Karpas-422 (cell line): ENCODE data around the gene B3GAT1. TPM values are rescaled to one million over a fixed set of nuclear protein-coding genes. Genes with fewer than 3 reads are reported as not detected.
"Not testable (repeated sequence)": the region's sequence is repeated elsewhere in the genome, so short reads cannot be mapped to it uniquely, and the experiment has no call there.

Experiments
- DNase-seq: peaks from one replicate; pipeline ENCODE4 v3.0.0-alpha.2; 2015
- H2AFZ ChIP-seq: fragments of 200-600 bp; sonication (generic); 2 replicates; pipeline ENCODE4 v1.6.1; 2014; ENCODE audit warnings: antibody characterized with exemption, low read length, mixed read lengths
- H3K27ac ChIP-seq: fragments of 200-600 bp; sonication (generic); 2 replicates; pipeline ENCODE4 v1.5.1; 2014; ENCODE audit warnings: mild to moderate bottlenecking, low read length, moderate library complexity
- H3K27me3 ChIP-seq: fragments of 200-600 bp; sonication (generic); 2 replicates; pipeline ENCODE4 v1.6.1; 2014; ENCODE audit warnings: low read length, mixed read lengths
- H3K36me3 ChIP-seq: fragments of 200-600 bp; sonication (generic); 2 replicates; pipeline ENCODE4 v1.6.1; 2014; ENCODE audit warnings: low read length, mixed read lengths; ENCODE audit not compliant: insufficient read depth
- H3K4me1 ChIP-seq: fragments of 200-600 bp; sonication (generic); 2 replicates; pipeline ENCODE4 v1.6.1; 2014; ENCODE audit warnings: mild to moderate bottlenecking, low read length, mixed read lengths
- H3K4me2 ChIP-seq: fragments of 200-600 bp; sonication (generic); 2 replicates; pipeline ENCODE4 v1.6.1; 2014; ENCODE audit warnings: low read length, low read depth, mild to moderate bottlenecking; ENCODE audit not compliant: poor library complexity, severe bottlenecking
- H3K4me3 ChIP-seq: fragments of 200-600 bp; sonication (generic); 2 replicates; pipeline ENCODE4 v1.5.1; 2014; ENCODE audit warnings: mild to moderate bottlenecking, antibody characterized with exemption, low read length, mixed read lengths
- H3K79me2 ChIP-seq: fragments of 200-600 bp; sonication (generic); 2 replicates; pipeline ENCODE4 v1.6.1; 2014; ENCODE audit warnings: mild to moderate bottlenecking, low read length, mixed read lengths
- H3K9ac ChIP-seq: fragments of 200-600 bp; sonication (generic); 2 replicates; pipeline ENCODE4 v1.6.0; 2014; ENCODE audit warnings: low read length
- H3K9me2 ChIP-seq: fragments of 200-600 bp; sonication (generic), shearing (Covaris generic); replicated peaks from 2 replicates; pipeline ENCODE4 v1.6.0; 2014; ENCODE audit warnings: mild to moderate bottlenecking, low read length, moderate library complexity; ENCODE audit not compliant: insufficient read depth
- H3K9me3 ChIP-seq: fragments of 300-700, 200-600 bp; sonication (generic); 2 replicates; pipeline ENCODE4 v1.6.1; 2014; ENCODE audit warnings: low read length, mixed read lengths
- H4K20me1 ChIP-seq: fragments of 200-600 bp; sonication (generic); 2 replicates; pipeline ENCODE4 v1.6.1; 2014; ENCODE audit warnings: mild to moderate bottlenecking, antibody characterized with exemption, low read length, low read depth; ENCODE audit not compliant: insufficient read depth
- total RNA-seq: library from RNA; depleted of rRNA; stranded (reverse); fragments of >200 nt; shearing (Covaris generic); gene quantifications from 2 replicates; pipeline ENCODE4 v1.2.3, GENCODE V29; 2014; ENCODE audit warnings: low replicate concordance

B3GAT1 gene
- total RNA-seq, 1 experiment from 2014 or later = not detected

DNA sequence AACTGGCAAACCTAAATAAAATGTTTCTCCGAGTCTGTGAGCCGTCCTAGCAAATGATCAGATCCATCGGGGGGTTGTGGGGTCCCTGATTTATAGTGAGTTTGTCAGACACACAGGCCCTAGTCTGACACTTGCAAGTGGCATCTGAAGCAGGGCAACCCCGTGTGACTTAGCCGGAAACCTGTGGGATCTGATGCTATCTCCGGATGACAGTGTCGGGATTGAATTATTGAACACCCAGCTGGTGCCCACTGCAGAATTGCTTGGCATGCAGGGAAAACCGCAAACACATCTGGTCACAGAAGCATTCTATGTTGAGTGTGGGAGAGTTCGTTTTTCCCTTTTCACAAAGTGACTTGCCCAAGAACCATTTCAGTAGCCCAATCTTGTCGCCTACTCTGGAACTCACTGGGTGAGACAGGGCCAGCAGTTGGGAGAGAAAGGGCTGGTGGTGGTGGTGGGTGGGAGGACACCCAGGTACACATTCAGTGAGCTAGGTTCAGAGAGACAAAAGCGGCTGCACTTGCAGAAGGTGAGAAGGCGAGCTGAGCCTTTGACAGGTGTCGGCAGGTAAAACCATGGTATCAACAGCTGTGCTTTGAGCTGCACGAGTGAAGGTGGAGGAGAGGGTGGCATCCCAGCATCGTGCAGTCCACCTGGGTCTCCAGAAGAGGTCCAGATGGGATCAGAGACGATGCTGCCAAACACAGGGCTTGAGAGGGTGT is 33.7 kb upstream of the B3GAT1 start:
- Histone ChIP-seq H3K4me2 (no peak overlapping the region), H3K9ac (no peak overlapping the region), H3K9me3 (no peaks in the 10 kb centered on the region), H2AFZ (no peak overlapping the region), H3K27ac (no peak overlapping the region), H3K9me2 (no peaks in the 10 kb centered on the region), H3K4me1 (no peaks in the 10 kb centered on the region), H3K27me3 (no peaks in the 10 kb centered on the region), H3K36me3 (no peaks in the 10 kb centered on the region), H4K20me1 (no peaks in the 10 kb centered on the region), H3K4me3 (no peak overlapping the region), H3K79me2 (no peaks in the 10 kb centered on the region)
- no peak for DNase-seq

DNA sequence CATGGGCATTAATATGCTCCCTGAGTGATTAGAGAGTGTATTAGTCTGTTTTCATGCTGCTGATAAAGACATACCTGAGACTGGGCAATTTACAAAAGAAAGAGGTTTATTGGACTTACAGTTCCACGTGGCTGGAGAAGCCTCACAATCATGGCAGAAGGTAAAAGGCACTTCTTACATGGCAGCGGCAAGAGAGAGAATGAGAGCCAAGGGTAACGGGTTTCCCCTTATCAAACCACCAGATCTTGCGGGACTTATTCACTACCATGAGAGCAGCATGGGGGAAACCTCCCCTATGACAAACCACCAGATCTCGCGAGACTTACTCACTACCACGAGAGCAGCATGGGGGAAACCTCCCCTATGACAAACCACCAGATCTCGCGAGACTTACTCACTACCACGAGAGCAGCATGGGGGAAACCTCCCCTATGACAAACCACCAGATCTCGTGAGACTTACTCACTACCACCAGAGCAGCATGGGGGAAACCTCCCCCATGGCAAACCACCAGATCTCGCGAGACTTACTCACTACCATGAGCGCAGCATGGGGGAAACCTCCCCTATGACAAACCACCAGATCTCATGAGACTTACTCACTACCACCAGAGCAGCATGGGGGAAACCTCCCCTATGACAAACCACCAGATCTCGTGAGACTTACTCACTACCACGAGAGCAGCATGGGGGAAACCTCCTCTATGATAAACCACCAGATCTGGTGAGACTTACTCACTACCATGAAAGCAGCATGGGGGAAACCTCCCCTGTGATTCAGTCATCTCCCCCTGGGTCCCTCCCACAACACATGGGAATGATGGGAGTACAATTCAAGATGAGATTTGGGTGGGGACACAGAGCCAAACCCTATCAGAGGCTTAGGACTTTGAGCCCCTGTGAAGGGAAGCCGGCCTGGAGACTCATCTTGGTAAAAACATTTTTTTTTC is 32.4 kb upstream of the B3GAT1 start:
- not testable (repeated sequence) for H2AFZ ChIP-seq, H3K27ac ChIP-seq, H4K20me1 ChIP-seq, DNase-seq, H3K36me3 ChIP-seq, H3K9ac ChIP-seq, H3K4me2 ChIP-seq, H3K9me3 ChIP-seq, H3K4me1 ChIP-seq, H3K9me2 ChIP-seq, H3K4me3 ChIP-seq, H3K27me3 ChIP-seq, H3K79me2 ChIP-seq

- H3K36me3 ChIP-seq = no peaks in the 10 kb centered on the region
- DNase-seq = no peak
- no peaks in the 10 kb centered on the region for H4K20me1 ChIP-seq
- no peaks in the 10 kb centered on the region for H3K27me3 ChIP-seq
- H3K4me2 ChIP-seq = no peak overlapping the region
- H3K9me3 ChIP-seq = no peaks in the 10 kb centered on the region
- no peak overlapping the region for H3K9ac ChIP-seq
- no peak overlapping the region for H3K27ac ChIP-seq
- no peak overlapping the region for H2AFZ ChIP-seq
- H3K79me2 ChIP-seq = no peaks in the 10 kb centered on the region
- no peak overlapping the region for H3K4me3 ChIP-seq
- H3K4me1 ChIP-seq = no peaks in the 10 kb centered on the region
- H3K9me2 ChIP-seq = no peaks in the 10 kb centered on the region
These were observed 31.2 kb upstream of the B3GAT1 start for GRCh38 chr11:134443246-134443645.

DNA sequence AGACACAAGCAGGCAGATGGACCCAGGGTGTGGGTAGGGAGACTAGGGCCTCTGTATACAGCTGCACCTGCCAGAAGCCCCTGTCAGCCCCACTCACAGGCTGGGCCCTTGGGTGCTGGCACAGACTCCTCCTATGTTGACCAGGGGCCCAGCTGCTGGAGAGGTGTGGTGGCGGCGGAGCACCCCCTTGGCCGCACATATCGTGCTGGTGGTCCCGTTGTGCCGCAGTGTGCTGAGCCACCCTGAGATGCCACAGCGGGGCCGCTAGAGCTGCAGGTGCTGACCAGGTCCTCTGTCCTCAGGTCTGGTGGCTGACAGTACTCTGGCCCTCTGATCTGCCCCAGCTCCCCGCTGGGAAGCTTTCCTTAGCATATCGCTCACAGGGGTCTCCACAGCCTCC is 30.2 kb upstream of the B3GAT1 start:
- H3K27me3 ChIP-seq = no peaks in the 10 kb centered on the region
- no peak for DNase-seq
- no peak overlapping the region for H3K4me2 ChIP-seq
- no peak overlapping the region for H3K4me3 ChIP-seq
- H3K9me3 ChIP-seq = no peaks in the 10 kb centered on the region
- no peaks in the 10 kb centered on the region for H3K36me3 ChIP-seq
- no peaks in the 10 kb centered on the region for H3K79me2 ChIP-seq
- no peak overlapping the region for H3K27ac ChIP-seq
- no peak overlapping the region for H3K9ac ChIP-seq
- H2AFZ ChIP-seq = no peak overlapping the region
- no peaks in the 10 kb centered on the region for H3K9me2 ChIP-seq
- H4K20me1 ChIP-seq = no peaks in the 10 kb centered on the region
- H3K4me1 ChIP-seq = no peaks in the 10 kb centered on the region

- H3K9me2 ChIP-seq = no peaks in the 10 kb centered on the region
- no peaks in the 10 kb centered on the region for H3K4me1 ChIP-seq
- no peak overlapping the region for H3K27ac ChIP-seq
- no peak overlapping the region for H2AFZ ChIP-seq
- no peaks in the 10 kb centered on the region for H3K27me3 ChIP-seq
- H3K36me3 ChIP-seq = no peaks in the 10 kb centered on the region
- no peak overlapping the region for H3K4me2 ChIP-seq
- H3K79me2 ChIP-seq = no peaks in the 10 kb centered on the region
- no peaks in the 10 kb centered on the region for H3K9me3 ChIP-seq
- H3K4me3 ChIP-seq = no peak overlapping the region
- no peaks in the 10 kb centered on the region for H4K20me1 ChIP-seq
- no peak overlapping the region for H3K9ac ChIP-seq
- DNase-seq = no peak
These were observed 29.7 kb upstream of the B3GAT1 start for GRCh38 chr11:134441706-134442105.

- no peaks in the 10 kb centered on the region for H3K4me1 ChIP-seq
- no peak overlapping the region for H3K27ac ChIP-seq
- no peaks in the 10 kb centered on the region for H3K79me2 ChIP-seq
- no peak overlapping the region for H3K9ac ChIP-seq
- no peak overlapping the region for H3K4me3 ChIP-seq
- H3K9me2 ChIP-seq = no peaks in the 10 kb centered on the region
- H3K36me3 ChIP-seq = no peaks in the 10 kb centered on the region
- no peak overlapping the region for H3K4me2 ChIP-seq
- no peak for DNase-seq
- no peaks in the 10 kb centered on the region for H4K20me1 ChIP-seq
- no peaks in the 10 kb centered on the region for H3K27me3 ChIP-seq
- no peaks in the 10 kb centered on the region for H3K9me3 ChIP-seq
- H2AFZ ChIP-seq = no peak overlapping the region
These were observed 29.2 kb upstream of the B3GAT1 start for GRCh38 chr11:134441281-134441680.

DNA sequence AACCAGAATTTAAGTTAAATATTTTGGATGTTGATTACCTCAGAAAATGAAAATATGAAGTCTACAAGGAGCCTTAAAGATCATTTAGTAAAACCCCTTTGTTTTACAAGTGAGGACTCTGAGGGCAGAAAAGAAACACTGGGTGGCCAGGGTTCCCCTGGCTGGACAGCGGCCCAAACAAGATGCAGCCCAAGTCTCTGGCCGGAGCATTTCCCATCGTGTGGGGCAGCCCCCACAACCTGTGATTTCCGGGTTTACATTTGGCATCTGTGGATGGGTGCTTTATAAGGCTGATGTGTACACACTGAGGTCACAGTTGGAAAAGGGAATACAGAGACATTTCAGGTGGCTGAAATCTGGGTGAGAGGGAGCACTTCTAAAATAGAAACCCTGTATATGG is 28.8 kb upstream of the B3GAT1 start:
- Histone ChIP-seq H3K9me3 (no peaks in the 10 kb centered on the region), H3K9me2 (no peaks in the 10 kb centered on the region), H3K79me2 (no peaks in the 10 kb centered on the region), H3K4me1 (no peaks in the 10 kb centered on the region), H3K4me3 (no peak overlapping the region), H2AFZ (no peak overlapping the region), H3K27me3 (no peaks in the 10 kb centered on the region), H3K27ac (no peak overlapping the region), H3K9ac (no peak overlapping the region), H3K4me2 (no peak overlapping the region), H4K20me1 (no peaks in the 10 kb centered on the region), H3K36me3 (no peaks in the 10 kb centered on the region)
- DNase-seq = no peak
